ENCODE results near the gene GALNT7. TPM values are rescaled to one million over a fixed set of nuclear protein-coding genes. Genes with fewer than 3 reads are reported as not detected.

The GALNT7 gene
- total and polyA plus RNA-seq, 2 of the 13 experiments (the other 11 are each of a cell fraction or from before 2014, with no cell fraction given): 0.08 to 0.13 TPM

- TF ChIP-seq ZNF275 (CRISPR knock-in tag; IDR thresholded peaks at IDR 0.05; ENCODE audit: borderline replicate concordance): peak; percentile 3; the same call in 1 of the 2 replicates
- no peak for TF ChIP-seq ISX (CRISPR knock-in tag; conservative IDR thresholded peaks at IDR 0.05)
- no peak for TF ChIP-seq SMARCE1 (IDR thresholded peaks at IDR 0.05; ENCODE audit: borderline replicate concordance)
- peak; percentile 69; the same call in 1 of the 2 replicates for TF ChIP-seq CEBPB (IDR thresholded peaks at IDR 0.05; ENCODE audit: borderline replicate concordance, low read depth, low read length)
- no peak for TF ChIP-seq NFE2L1 (CRISPR knock-in tag; IDR thresholded peaks at IDR 0.05; ENCODE audit: borderline replicate concordance)
- peak; percentile 80; the same call in 1 of the 2 replicates for TF ChIP-seq ZNF431 (CRISPR knock-in tag; IDR thresholded peaks at IDR 0.05; ENCODE audit: borderline replicate concordance, low read depth)
- TF ChIP-seq TEAD3 (CRISPR knock-in tag; optimal IDR thresholded peaks at IDR 0.05; ENCODE audit: borderline replicate concordance): peak; percentile 84
- 0 out of 2 replicates have a peak, but pooled peaks have one; percentile 48 for TF ChIP-seq ZBTB7B (CRISPR knock-in tag; IDR thresholded peaks at IDR 0.05)
- no peak for TF ChIP-seq NR0B2 (CRISPR knock-in tag; IDR thresholded peaks at IDR 0.05)
- no peak for TF ChIP-seq ZNF619 (CRISPR knock-in tag; IDR thresholded peaks at IDR 0.05)
- peak; percentile 86 for TF ChIP-seq RBFOX2 (IDR thresholded peaks at IDR 0.05; ENCODE audit: low read depth, low read length)
- TF ChIP-seq ZUFSP (CRISPR knock-in tag; IDR thresholded peaks at IDR 0.05; ENCODE audit: borderline replicate concordance): no peak
- no peak for TF ChIP-seq HHEX (CRISPR knock-in tag; IDR thresholded peaks at IDR 0.05)
- TF ChIP-seq NR1H2 (CRISPR knock-in tag; IDR thresholded peaks at IDR 0.05; ENCODE audit: borderline replicate concordance, low read depth): no peak
- no peak for TF ChIP-seq ZFAT (CRISPR knock-in tag; conservative IDR thresholded peaks at IDR 0.05)
- no peak for TF ChIP-seq ZNF773 (CRISPR knock-in tag; IDR thresholded peaks at IDR 0.05; ENCODE audit: borderline replicate concordance)
- TF ChIP-seq CBX5 (CRISPR knock-in tag; IDR thresholded peaks at IDR 0.05; ENCODE audit: borderline replicate concordance): no peak
- TF ChIP-seq STAT5B (CRISPR knock-in tag; IDR thresholded peaks at IDR 0.05): no peak
- TF ChIP-seq FOXA3 (CRISPR knock-in tag; IDR thresholded peaks at IDR 0.05): no peak
- TF ChIP-seq ZNF136 (CRISPR knock-in tag; IDR thresholded peaks at IDR 0.05; ENCODE audit: low read depth): no peak; the same call in 1 of the 2 replicates
- TF ChIP-seq ZFX (CRISPR knock-in tag; IDR thresholded peaks at IDR 0.05; ENCODE audit: low read depth): peak; percentile 86
- peak; percentile 98 for TF ChIP-seq CSRNP2 (CRISPR knock-in tag; conservative IDR thresholded peaks at IDR 0.05; ENCODE audit: low read depth)
- TF ChIP-seq MTF1 (CRISPR knock-in tag; IDR thresholded peaks at IDR 0.05): no peak
Observed at GRCh38 chr4:173334085-173334890, 165.7 kb downstream of the GALNT7 start, which contains the start of gene HMGB2 (continued).

All from HepG2 (cell line).